Liver (tissue), 9 donors: ENCODE measurements around the gene PPP3CA. TPM values are rescaled to one million over a fixed set of nuclear protein-coding genes. Genes with fewer than 3 reads are reported as not detected.

Experiments used
- DNase-seq: peaks from one replicate; pipeline ENCODE4 v3.0.0-alpha.2; 2017; ENCODE audit warnings: low spot score
- H3K27ac ChIP-seq, 2 donors: one replicate each; pipeline ENCODE4 v1.7.0; 2013; ENCODE audit warnings: inconsistent platforms in 2 of 2, low read length in 2 of 2, control low read depth in 1 of 2, low read depth in 1 of 2, mild to moderate bottlenecking in 1 of 2
- H3K27me3 ChIP-seq, 4 donors: one replicate each; pipeline versions ENCODE4 v1.6.1 to v1.7.0; 2013; ENCODE audit warnings: low read length in 3 of 4, inconsistent platforms in 1 of 4, mild to moderate bottlenecking in 1 of 4, moderate library complexity in 1 of 4; ENCODE audit not compliant: control insufficient read depth in 4 of 4, insufficient read depth in 4 of 4
- H3K36me3 ChIP-seq, 4 donors: one replicate each; pipeline versions ENCODE4 v1.6.1 to v1.7.0; 2013; ENCODE audit warnings: low read length in 3 of 4, mild to moderate bottlenecking in 3 of 4, low read depth in 1 of 4, moderate library complexity in 1 of 4; ENCODE audit not compliant: control insufficient read depth in 4 of 4, insufficient read depth in 3 of 4
- H3K4me1 ChIP-seq, 4 donors: one replicate each; pipeline versions ENCODE4 v1.6.1 to v1.7.0; 2013; ENCODE audit warnings: low read length in 3 of 4, mild to moderate bottlenecking in 3 of 4, moderate library complexity in 1 of 4; ENCODE audit not compliant: control insufficient read depth in 4 of 4, insufficient read depth in 4 of 4
- H3K4me3 ChIP-seq, 3 donors: one replicate each; pipeline versions ENCODE4 v1.6.1 to v1.7.0; 2013; ENCODE audit warnings: low read length in 3 of 3, control low read depth in 1 of 3, low read depth in 1 of 3, mild to moderate bottlenecking in 1 of 3
- H3K9ac ChIP-seq, 2 donors: one replicate each; pipeline ENCODE4 v1.7.0; 2013; ENCODE audit warnings: low read length in 2 of 2, mild to moderate bottlenecking in 2 of 2, moderate library complexity in 2 of 2, control low read depth in 1 of 2, low read depth in 1 of 2
- H3K9me3 ChIP-seq, 4 donors: one replicate each; pipeline versions ENCODE4 v1.6.1 to v1.7.0; 2013; ENCODE audit warnings: low read length in 3 of 4; ENCODE audit not compliant: control insufficient read depth in 4 of 4
- EGR1 ChIP-seq, 2 donors: IDR thresholded peaks; 2 replicates each; pipeline ENCODE4 v1.6.1; 2016 to 2018; ENCODE audit warnings: antibody characterized with exemption in 2 of 2, low read depth in 2 of 2
- FOXA1 ChIP-seq: IDR thresholded peaks from 2 replicates; pipeline ENCODE4 v1.6.1; 2016; ENCODE audit warnings: antibody characterized with exemption
- HNF4A ChIP-seq, 2 donors: conservative IDR thresholded peaks; 2 replicates each; pipeline ENCODE4 v1.6.1; 2016; ENCODE audit warnings: antibody characterized with exemption in 2 of 2, mild to moderate bottlenecking in 2 of 2
- JUND ChIP-seq, 2 donors: IDR thresholded peaks; 2 replicates each; pipeline ENCODE4 v1.6.1; 2016; ENCODE audit warnings: antibody characterized with exemption in 2 of 2
- MAX ChIP-seq: IDR thresholded peaks from 2 replicates; pipeline ENCODE4 v1.6.1; 2016; ENCODE audit warnings: antibody characterized with exemption
- NR2F2 ChIP-seq: IDR thresholded peaks from 2 replicates; pipeline ENCODE4 v1.6.1; 2016; ENCODE audit warnings: antibody characterized with exemption
- REST ChIP-seq: IDR thresholded peaks from 2 replicates; pipeline ENCODE4 v1.6.1; 2016; ENCODE audit warnings: antibody characterized with exemption, mild to moderate bottlenecking
- RXRA ChIP-seq, 2 donors: IDR thresholded peaks; 2 replicates each; pipeline ENCODE4 v1.6.1; 2017 to 2018; ENCODE audit warnings: antibody characterized with exemption in 2 of 2, mild to moderate bottlenecking in 1 of 2
- SP1 ChIP-seq: IDR thresholded peaks from 2 replicates; pipeline ENCODE4 v1.6.1; 2018; ENCODE audit warnings: antibody characterized with exemption, mild to moderate bottlenecking
- TAF1 ChIP-seq: conservative IDR thresholded peaks from 2 replicates; pipeline ENCODE4 v1.6.1; 2016; ENCODE audit warnings: antibody characterized with exemption, mild to moderate bottlenecking
- YY1 ChIP-seq: IDR thresholded peaks from 2 replicates; pipeline ENCODE4 v1.6.1; 2016; ENCODE audit warnings: antibody characterized with exemption, mild to moderate bottlenecking
- ZBTB33 ChIP-seq: IDR thresholded peaks from 2 replicates; pipeline ENCODE4 v1.6.1; 2016; ENCODE audit warnings: antibody characterized with exemption
- WGBS: extraction: QIAGEN DNeasy Blood & Tissue Kit; methylation state at CpG from one replicate; pipeline ENCODE4 v1.1.7; 2013; 5-methylcytosine and 5-hydroxymethylcytosine counted together
- polyA plus RNA-seq, 2 donors: library from polyadenylated mRNA; stranded (reverse) in 1 of 2; unstranded in 1 of 2; fragments of 200-250 nt in 1 of 2; fragments of >200 nt in 1 of 2; fragmentation: Nextera tagmentation in 1 of 2; extraction: Ambion mirVana in 1 of 2; gene quantifications; one replicate each; pipeline versions ENCODE4 v1.2.1 to v1.2.3, GENCODE V29; 2013 to 2015
- total RNA-seq, 2 donors: library from RNA; depleted of rRNA; stranded (reverse); fragments of >200 nt; gene quantifications; one replicate each; pipeline ENCODE4 v1.2.3, GENCODE V29; 2014
- donor health status: healthy.
- donor health status: healthy.
- donor health status: healthy.
- donor health status: healthy.
- donor health status: healthy.

Gene PPP3CA
- total and polyA plus RNA-seq, 4 donors: 3.6 to 18.2 (median 14.2) TPM

DNA sequence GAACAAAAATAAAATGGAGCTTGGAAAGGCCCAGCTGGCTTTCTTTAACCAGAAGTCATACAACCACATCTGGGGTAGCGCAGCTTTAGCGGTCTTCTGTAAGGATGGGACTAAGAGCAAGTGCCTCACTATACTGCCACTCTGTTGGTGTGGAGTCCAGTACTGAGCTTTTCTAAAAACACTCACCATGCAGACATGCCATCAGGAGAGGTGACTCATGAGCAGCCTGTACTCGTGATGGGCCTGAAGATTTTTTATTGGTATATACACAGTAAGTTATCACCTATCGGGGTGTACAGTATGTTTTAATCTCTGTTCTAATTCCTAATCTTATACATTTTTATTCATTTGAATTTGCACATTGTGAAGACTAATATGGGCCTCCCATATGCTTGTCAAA is 9.6 kb downstream of the PPP3CA start:
- Histone ChIP-seq H3K9me3 (no peaks in the 10 kb centered on the region), H3K27ac (no peak overlapping the region), H3K27me3 (no peaks in the 10 kb centered on the region), H3K4me1 (peaks cover 0 to under 1% (median 0%) of the 10 kb centered on the region in 4 donors), H3K36me3 (no peaks in the 10 kb centered on the region), H3K4me3 (no peak overlapping the region), H3K9ac (no peak overlapping the region)
- no peak for DNase-seq
- 95% methylated on average over 4 of the region's 4 CpGs for WGBS
- TF ChIP-seq FOXA1: no peak
- TF ChIP-seq EGR1 (IDR thresholded peaks at IDR 0.05; ENCODE audit: low read depth in 2 of 2): no peak
- TF ChIP-seq TAF1: no peak
- TF ChIP-seq HNF4A (conservative IDR thresholded peaks at IDR 0.05): no peak
- TF ChIP-seq JUND (IDR thresholded peaks at IDR 0.05): no peak
- no peak for TF ChIP-seq MAX
- no peak for TF ChIP-seq NR2F2

DNA sequence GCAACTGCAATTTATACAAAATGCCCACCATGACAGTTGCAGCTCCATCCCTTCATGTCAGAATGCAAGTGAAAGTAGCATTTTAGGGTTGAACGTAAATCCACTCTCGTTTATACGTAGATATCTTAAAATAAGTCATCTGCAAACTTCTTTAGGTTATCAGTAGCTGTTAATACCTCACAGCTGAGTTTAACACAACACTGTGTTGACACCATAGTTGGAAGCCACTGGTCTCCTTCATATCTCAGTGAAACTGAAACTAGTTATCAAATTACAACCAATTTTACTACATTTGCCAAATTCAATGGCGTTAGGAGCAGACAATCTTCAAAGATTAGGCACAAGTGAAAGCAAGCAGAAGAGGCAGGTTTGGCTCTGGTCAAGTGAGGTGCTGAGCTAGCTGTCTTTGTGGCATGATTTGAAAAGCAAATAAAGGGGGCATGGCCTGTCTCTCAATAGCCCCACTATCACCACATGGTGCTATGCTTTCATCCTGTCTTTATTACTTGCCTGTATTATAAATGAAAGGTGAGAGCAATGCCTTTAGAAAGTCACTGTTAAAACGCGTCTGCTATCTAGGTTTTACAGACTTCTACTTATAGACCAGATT is 12.3 kb downstream of the PPP3CA start:
- Histone ChIP-seq H3K27me3 (no peaks in the 10 kb centered on the region), H3K27ac (no peak overlapping the region), H3K4me1 (peaks cover 0 to 1% (median 0%) of the 10 kb centered on the region in 4 donors), H3K4me3 (no peak overlapping the region), H3K9me3 (no peaks in the 10 kb centered on the region), H3K9ac (no peak overlapping the region), H3K36me3 (no peaks in the 10 kb centered on the region)
- no peak for TF ChIP-seq SP1
- no peak for DNase-seq
- WGBS: 71% methylated on average over 6 of the region's 6 CpGs

- H3K4me1 ChIP-seq: peaks cover 0 to 1% (median 0%) of the 10 kb centered on the region in 4 donors
- H3K36me3 ChIP-seq: no peaks in the 10 kb centered on the region
- H3K9me3 ChIP-seq: no peaks in the 10 kb centered on the region
- TF ChIP-seq MAX (no peak), ZBTB33 (no peak), REST (peak; percentile 84), HNF4A (conservative IDR thresholded peaks at IDR 0.05) (no peak), EGR1 (IDR thresholded peaks at IDR 0.05; ENCODE audit: low read depth in 2 of 2) (no peak), YY1 (no peak), RXRA (IDR thresholded peaks at IDR 0.05) (no peak)
- H3K27ac ChIP-seq: no peak overlapping the region
- no peak for DNase-seq
- whole genome bisulfite sequencing: 94% methylated on average over 4 of the region's 4 CpGs
- no peak overlapping the region for H3K4me3 ChIP-seq
- no peak overlapping the region for H3K9ac ChIP-seq
- no peaks in the 10 kb centered on the region for H3K27me3 ChIP-seq
Observed at GRCh38 chr4:101332424-101332823, 14.9 kb downstream of the PPP3CA start.
